Liver (tissue), 3 donors: ENCODE data around the gene CLTA.

Experiments
- CTCF ChIP-seq: fragments of 150-350 bp; IDR thresholded peaks from 2 replicates; pipeline ENCODE4 v1.5.1; 2017; ENCODE audit warnings: improper control_type of control experiment, low read depth, low read length; ENCODE audit not compliant: missing input control
- EGR1 ChIP-seq, 2 donors: IDR thresholded peaks; 2 replicates each; pipeline ENCODE4 v1.6.1; 2016 to 2018; ENCODE audit warnings: antibody characterized with exemption in 2 of 2, low read depth in 2 of 2
- FOXA1 ChIP-seq: IDR thresholded peaks from 2 replicates; pipeline ENCODE4 v1.6.1; 2016; ENCODE audit warnings: antibody characterized with exemption
- GABPA ChIP-seq, 2 donors: IDR thresholded peaks in 1 of 2; conservative IDR thresholded peaks in 1 of 2; 2 replicates each; pipeline ENCODE4 v1.6.1; 2016; ENCODE audit warnings: antibody characterized with exemption in 2 of 2, mild to moderate bottlenecking in 1 of 2, moderate library complexity in 1 of 2
- JUND ChIP-seq, 2 donors: IDR thresholded peaks; 2 replicates each; pipeline ENCODE4 v1.6.1; 2016; ENCODE audit warnings: antibody characterized with exemption in 2 of 2
- MAX ChIP-seq: IDR thresholded peaks from 2 replicates; pipeline ENCODE4 v1.6.1; 2016; ENCODE audit warnings: antibody characterized with exemption
- NR2F2 ChIP-seq: IDR thresholded peaks from 2 replicates; pipeline ENCODE4 v1.6.1; 2016; ENCODE audit warnings: antibody characterized with exemption
- RAD21 ChIP-seq, 2 donors: IDR thresholded peaks; 2 replicates each; pipeline ENCODE4 v1.6.1; 2016; ENCODE audit warnings: antibody characterized with exemption in 2 of 2, mild to moderate bottlenecking in 2 of 2
- REST ChIP-seq: IDR thresholded peaks from 2 replicates; pipeline ENCODE4 v1.6.1; 2016; ENCODE audit warnings: antibody characterized with exemption, mild to moderate bottlenecking
- SP1 ChIP-seq: IDR thresholded peaks from 2 replicates; pipeline ENCODE4 v1.6.1; 2018; ENCODE audit warnings: antibody characterized with exemption, mild to moderate bottlenecking
- TAF1 ChIP-seq: conservative IDR thresholded peaks from 2 replicates; pipeline ENCODE4 v1.6.1; 2016; ENCODE audit warnings: antibody characterized with exemption, mild to moderate bottlenecking
- YY1 ChIP-seq: IDR thresholded peaks from 2 replicates; pipeline ENCODE4 v1.6.1; 2016; ENCODE audit warnings: antibody characterized with exemption, mild to moderate bottlenecking
- ZBTB33 ChIP-seq: IDR thresholded peaks from 2 replicates; pipeline ENCODE4 v1.6.1; 2016; ENCODE audit warnings: antibody characterized with exemption
- donor health status: healthy.
- donor health status: healthy.

GRCh38 chr9:36147441-36148175 lies 43.1 kb upstream of the CLTA start:
- TF ChIP-seq ZBTB33 (no peak), MAX (no peak), CTCF (no peak), RAD21 (IDR thresholded peaks at IDR 0.05) (no peak), EGR1 (IDR thresholded peaks at IDR 0.05; ENCODE audit: low read depth in 2 of 2) (no peak), SP1 (no peak), REST (no peak), TAF1 (no peak), GABPA (IDR thresholded peaks at IDR 0.05 in 1 of 2, conservative IDR thresholded peaks at IDR 0.05 in 1 of 2) (no peak), YY1 (no peak), NR2F2 (no peak), FOXA1 (no peak), JUND (IDR thresholded peaks at IDR 0.05) (no peak)
